B cell (primary cell): Measurements from ENCODE around the gene WBP2. TPM values are rescaled to one million over a fixed set of nuclear protein-coding genes. Genes with fewer than 3 reads are reported as not detected.

ENCODE experiments used
- ATAC-seq: fragments of 200-7000 bp; cut with Tn5 transposase; one replicate; pipeline ENCODE4 v1.10.0; 2021; ENCODE audit warnings: low read depth, mild to moderate bottlenecking, moderate number of reproducible peaks, moderate library complexity
- CTCF ChIA-PET: fragments of 350-600 bp; sonication (Branson Sonifier 250); formaldehyde crosslinking; loops from one replicate; lab custom pipeline; 2021; ENCODE audit warnings: antibody characterized with exemption, inconsistent platforms; lab: Charles Lee
- POLR2A ChIA-PET: fragments of 350-600 bp; sonication (Branson Sonifier 250); formaldehyde crosslinking; loops from one replicate; lab custom pipeline; 2021; ENCODE audit warnings: antibody characterized with exemption; lab: Charles Lee
- DNase-seq: peaks from one replicate; pipeline ENCODE4 v3.0.0; 2013
- H2AFZ ChIP-seq: 2 replicates; pipeline ENCODE4 v1.6.1; 2012; ENCODE audit warnings: mild to moderate bottlenecking, low read depth, low read length; ENCODE audit not compliant: insufficient read depth, poor library complexity, severe bottlenecking
- H3K27ac ChIP-seq, 2 donors: 1 replicate in 1 of 2; 2 replicates in 1 of 2; pipeline ENCODE4 v1.5.1; 2012 to 2013; ENCODE audit warnings: low read length in 2 of 2, mild to moderate bottlenecking in 2 of 2, moderate library complexity in 1 of 2
- H3K27me3 ChIP-seq, 4 experiments: fragments of 200-600 bp in 1 of 4; sonication (generic) in 1 of 4; replicated peaks in 1 of 4; 1 replicate in 2 of 4; 2 replicates in 2 of 4; pipeline versions ENCODE4 v1.6.1 to v1.7.0; 2013 to 2016; ENCODE audit warnings: low read length in 3 of 4, mild to moderate bottlenecking in 2 of 4, mixed read lengths in 1 of 4, moderate library complexity in 1 of 4; ENCODE audit not compliant: insufficient read depth in 4 of 4, control insufficient read depth in 3 of 4; ENCODE audit errors: control extremely low read depth in 1 of 4
- H3K36me3 ChIP-seq, 2 experiments: replicated peaks in 1 of 2; 1 replicate in 1 of 2; 2 replicates in 1 of 2; pipeline versions ENCODE4 v1.6.1 to v1.7.1; 2013; ENCODE audit warnings: low read length in 1 of 2; ENCODE audit not compliant: insufficient read depth in 2 of 2, control insufficient read depth in 1 of 2; ENCODE audit errors: control extremely low read depth in 1 of 2, extremely low read depth in 1 of 2
- H3K4me1 ChIP-seq, 2 donors: fragments of 200-600 bp in 1 of 2; sonication (generic) in 1 of 2; 1 replicate in 1 of 2; 2 replicates in 1 of 2; pipeline versions ENCODE4 v1.5.1 to v1.6.1; 2013 to 2017; ENCODE audit warnings: low read length in 2 of 2; ENCODE audit not compliant: control insufficient read depth in 2 of 2, insufficient read depth in 2 of 2
- H3K4me2 ChIP-seq: replicated peaks from 2 replicates; pipeline ENCODE3; 2012; ENCODE audit warnings: mild to moderate bottlenecking, low read depth, low read length; ENCODE audit not compliant: poor library complexity, severe bottlenecking
- H3K4me3 ChIP-seq, 5 experiments: fragments of 200-600 bp in 1 of 5; sonication (generic) in 1 of 5; 1 replicate in 3 of 5; 2 replicates in 2 of 5; pipeline versions ENCODE4 v1.5.1 to v1.7.0; 2011 to 2016; ENCODE audit warnings: low read length in 4 of 5, mild to moderate bottlenecking in 4 of 5, low read depth in 2 of 5, control low read depth in 1 of 5, moderate library complexity in 1 of 5; ENCODE audit not compliant: insufficient read depth in 1 of 5; ENCODE audit errors: control extremely low read depth in 1 of 5, extremely low read depth in 1 of 5
- H3K79me2 ChIP-seq: fragments of 200-600 bp; sonication (generic); one replicate; pipeline ENCODE4 v1.6.0; 2016; ENCODE audit warnings: low read length; ENCODE audit not compliant: control insufficient read depth, insufficient read depth
- H3K9ac ChIP-seq: fragments of 200-600 bp; sonication (generic); 2 replicates; pipeline ENCODE4 v1.6.1; 2017; ENCODE audit warnings: mild to moderate bottlenecking, low read length, moderate library complexity
- H3K9me3 ChIP-seq, 3 donors: one replicate each; pipeline versions ENCODE4 v1.6.1 to v1.7.1; 2013; ENCODE audit warnings: low read length in 2 of 3; ENCODE audit not compliant: control insufficient read depth in 2 of 3, insufficient read depth in 1 of 3; ENCODE audit errors: control extremely low read depth in 1 of 3
- H4K20me1 ChIP-seq: 2 replicates; pipeline ENCODE4 v1.6.0; 2012; ENCODE audit warnings: mild to moderate bottlenecking, low read length; ENCODE audit not compliant: insufficient read depth, control insufficient read depth, poor library complexity, severe bottlenecking
- H3K27ac Mint-ChIP-seq: one replicate; pipeline ENCODE4 v1.8.0; 2021; ENCODE audit warnings: mixed read lengths
- H3K27me3 Mint-ChIP-seq: one replicate; pipeline ENCODE4 v1.8.0; 2021; ENCODE audit warnings: mixed read lengths
- H3K4me1 Mint-ChIP-seq: one replicate; pipeline ENCODE4 v1.8.0; 2021; ENCODE audit warnings: mixed read lengths
- H3K4me3 Mint-ChIP-seq: one replicate; pipeline ENCODE4 v1.8.0; 2021; ENCODE audit warnings: mixed read lengths
- H3K9me3 Mint-ChIP-seq: one replicate; pipeline ENCODE4 v1.8.0; 2022; ENCODE audit warnings: mixed read lengths; ENCODE audit not compliant: insufficient read depth
- EZH2 ChIP-seq: IDR thresholded peaks from 2 replicates; pipeline ENCODE4 v1.6.1; 2012; ENCODE audit warnings: borderline replicate concordance, low read depth, mild to moderate bottlenecking, moderate library complexity, low read length; ENCODE audit not compliant: insufficient read depth, poor library complexity, severe bottlenecking
- WGBS: methylation state at CpG from one replicate; pipeline ENCODE4 v1.1.5; 2013; ENCODE audit warnings: missing lambda C conversion rate; ENCODE audit not compliant: insufficient coverage; 5-methylcytosine and 5-hydroxymethylcytosine counted together
- intact Hi-C: fragments of 100-400 bp; cut with micrococcal nuclease; formaldehyde crosslinking; loops from one replicate; pipeline ENCODE4 v1.10.0; 2022
- polyA plus RNA-seq: library from polyadenylated mRNA; depleted of rRNA; stranded (reverse); fragments of >200 nt; gene quantifications from 2 replicates; pipeline ENCODE4 v1.2.3, GENCODE V29; 2012
- total RNA-seq, 2 donors: library from RNA; stranded (reverse); fragments of 120-200 nt in 1 of 2; gene quantifications; 1 replicate in 1 of 2; 2 replicates in 1 of 2; pipeline versions ENCODE4 v1.2.3 to v1.2.4, GENCODE V29; 2013 to 2022
- TF ChIP-seq, protein P1 (sequence below): fragments of 200-600 bp; IDR thresholded peaks from one replicate; pipeline ENCODE4 v1.8.0; 2022; ENCODE audit warnings: antibody characterized with exemption, mild to moderate bottlenecking

WBP2 gene
- total and polyA plus RNA-seq, 2 donors (not counting 1 experiment from before 2014, with no cell fraction given): 88.6 to 140 TPM

DNA sequence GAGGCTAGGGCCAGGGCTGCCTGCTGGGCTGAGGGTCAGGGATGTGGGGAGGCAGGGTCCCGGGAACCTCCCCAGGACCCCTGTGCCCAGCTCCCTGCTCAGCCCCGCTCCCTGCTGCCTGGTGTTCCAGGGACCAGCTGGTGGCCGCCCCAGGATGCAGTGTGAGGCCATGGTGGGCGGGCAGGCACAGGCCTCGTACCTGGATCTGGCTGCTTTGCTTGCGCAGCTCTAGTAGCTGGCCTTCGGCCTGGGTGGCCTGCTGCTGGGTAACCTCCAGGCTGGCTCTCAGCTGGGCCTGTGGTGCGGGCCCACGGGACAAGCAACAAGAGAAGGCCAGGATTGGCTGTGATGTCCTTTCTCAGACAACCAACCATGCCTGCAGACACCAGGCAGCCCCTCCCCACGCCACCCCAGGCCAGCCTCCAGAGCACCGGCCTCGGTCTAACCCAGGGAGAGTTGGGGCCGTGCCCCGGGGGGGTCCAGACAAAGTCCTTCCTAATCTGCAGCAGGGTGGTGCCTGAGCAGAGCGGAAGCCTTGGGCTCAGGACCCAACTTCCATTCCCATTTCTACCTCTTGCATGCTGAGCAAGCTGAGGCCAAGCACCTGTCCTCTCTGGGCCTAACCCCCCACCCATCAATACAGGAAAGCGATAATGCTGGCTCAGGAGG, 37.6 kb upstream of the WBP2 start:
- Mint-ChIP-seq H3K9me3 (no peaks in the 10 kb centered on the region), H3K27me3 (no peaks in the 10 kb centered on the region), H3K27ac (no peak overlapping the region), H3K4me1 (peaks cover 24% of the 10 kb centered on the region), H3K4me3 (no peak overlapping the region)
- DNase-seq (no peak), ATAC-seq (no peak)
- TF ChIP-seq, protein P1, sequence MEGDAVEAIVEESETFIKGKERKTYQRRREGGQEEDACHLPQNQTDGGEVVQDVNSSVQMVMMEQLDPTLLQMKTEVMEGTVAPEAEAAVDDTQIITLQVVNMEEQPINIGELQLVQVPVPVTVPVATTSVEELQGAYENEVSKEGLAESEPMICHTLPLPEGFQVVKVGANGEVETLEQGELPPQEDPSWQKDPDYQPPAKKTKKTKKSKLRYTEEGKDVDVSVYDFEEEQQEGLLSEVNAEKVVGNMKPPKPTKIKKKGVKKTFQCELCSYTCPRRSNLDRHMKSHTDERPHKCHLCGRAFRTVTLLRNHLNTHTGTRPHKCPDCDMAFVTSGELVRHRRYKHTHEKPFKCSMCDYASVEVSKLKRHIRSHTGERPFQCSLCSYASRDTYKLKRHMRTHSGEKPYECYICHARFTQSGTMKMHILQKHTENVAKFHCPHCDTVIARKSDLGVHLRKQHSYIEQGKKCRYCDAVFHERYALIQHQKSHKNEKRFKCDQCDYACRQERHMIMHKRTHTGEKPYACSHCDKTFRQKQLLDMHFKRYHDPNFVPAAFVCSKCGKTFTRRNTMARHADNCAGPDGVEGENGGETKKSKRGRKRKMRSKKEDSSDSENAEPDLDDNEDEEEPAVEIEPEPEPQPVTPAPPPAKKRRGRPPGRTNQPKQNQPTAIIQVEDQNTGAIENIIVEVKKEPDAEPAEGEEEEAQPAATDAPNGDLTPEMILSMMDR: no peak
- TF ChIP-seq EZH2: no peak
- ChIA-PET POLR2A (interaction anchor here (0.6 to 1.0 kb wide), 2 partner anchors 27 to 47 kb away, joined by 3 to 6 read pairs; no protein-coding TSS in a partner anchor), CTCF (interaction anchor here (1.2 to 5.9 kb wide), 2 partner anchors 15 to 16 kb away, joined by 3 to 52 read pairs; partner anchors contain the start of gene TRIM47)
- Histone ChIP-seq H4K20me1 (peaks cover 28% of the 10 kb centered on the region), H3K27me3 (no peaks in the 10 kb centered on the region), H3K79me2 (peaks cover 24% of the 10 kb centered on the region), H3K36me3 (peaks cover 2 to 12% of the 10 kb centered on the region in 2 experiments), H3K4me2 (no peak overlapping the region), H3K4me3 (no peak overlapping the region), H3K4me1 (peaks cover 16 to 19% of the 10 kb centered on the region in 2 donors), H3K9me3 (no peaks in the 10 kb centered on the region), H2AFZ (no peak overlapping the region), H3K9ac (no peak overlapping the region), H3K27ac (no peak overlapping the region)
- 94% methylated on average over 16 of the region's 16 CpGs for WGBS
- intact Hi-C loops: no loop called here
